Adrenal gland (tissue), 12 donors: Measurements from ENCODE around the gene REEP1. TPM values are rescaled to one million over a fixed set of nuclear protein-coding genes. Genes with fewer than 3 reads are reported as not detected.

Source experiments
- DNase-seq, 7 donors: peaks; one replicate each; pipeline ENCODE4 v3.0.0-alpha.2; 2019 to 2020
- H3K27ac ChIP-seq, 5 donors: fragments of 200-600 bp; sonication (generic) in 4 of 5; 1 replicate in 3 of 5; 2 replicates in 2 of 5; pipeline versions ENCODE4 v1.5.1 to v1.8.0; 2016 to 2020; ENCODE audit warnings: mild to moderate bottlenecking in 1 of 5
- H3K27me3 ChIP-seq: fragments of 200-600 bp; 2 replicates; pipeline ENCODE4 v1.8.0; 2021
- H3K36me3 ChIP-seq, 2 donors: fragments of 200-600 bp; replicated peaks in 1 of 2; 1 replicate in 1 of 2; 2 replicates in 1 of 2; pipeline versions ENCODE4 v1.5.1 to v1.8.0; 2018 to 2022
- H3K4me1 ChIP-seq, 2 donors: fragments of 200-600 bp; replicated peaks in 1 of 2; 1 replicate in 1 of 2; 2 replicates in 1 of 2; pipeline versions ENCODE4 v1.5.1 to v1.8.0; 2018 to 2021
- H3K4me3 ChIP-seq, 4 donors: fragments of 200-600 bp; sonication (generic) in 3 of 4; one replicate each; pipeline ENCODE4 v1.5.1; 2016 to 2018
- H3K9me3 ChIP-seq, 3 donors: fragments of 200-600 bp; sonication (generic) in 1 of 3; replicated peaks in 1 of 3; 1 replicate in 2 of 3; 2 replicates in 1 of 3; pipeline versions ENCODE4 v1.5.1 to v1.8.0; 2016 to 2021
- POLR2A ChIP-seq, 2 donors: fragments of 450-650 bp; IDR thresholded peaks; one replicate each; pipeline ENCODE4 v1.6.1; 2017; ENCODE audit warnings: antibody characterized with exemption in 2 of 2, mild to moderate bottlenecking in 2 of 2, moderate library complexity in 1 of 2
- WGBS, 4 donors: extraction: QIAGEN DNeasy Blood & Tissue Kit in 2 of 4; methylation state at CpG; one replicate each; pipeline versions ENCODE4 v1.1.5 to v1.1.7; 2013 to 2017; 5-methylcytosine and 5-hydroxymethylcytosine counted together
- intact Hi-C, 2 donors: fragments of 100-400 bp; cut with DNase I; formaldehyde crosslinking; loops; one replicate each; pipeline versions ENCODE4 v1.14.1 to v1.15.0; 2022 to 2023
- polyA plus RNA-seq, 3 donors: library from polyadenylated mRNA; stranded (reverse); fragments of 200-250 nt in 2 of 3; fragments of 350-450 nt in 1 of 3; fragmentation: Illumina TruSeq in 1 of 3; extraction: RNeasy Lipid Tissue Mini Kit (QIAGEN cat#74804) in 1 of 3; gene quantifications; one replicate each; pipeline ENCODE4 v1.2.3, GENCODE V29; 2013 to 2014
- total RNA-seq, 9 donors: library from RNA; depleted of rRNA in 4 of 9; stranded (reverse); fragments of >200 nt in 4 of 9; fragments of 120-200 nt in 1 of 9; fragmentation: NEBNext Ultra II Directional in 1 of 9; extraction: Animal tissue kit (Norgen Biotek cat#: 25700) in 1 of 9; gene quantifications; one replicate each; pipeline versions ENCODE4 v1.1.0 to v1.2.4, GENCODE V29; 2013 to 2023
- TF ChIP-seq, protein P1 (sequence below), 6 experiments: fragments of 450-650 bp in 4 of 6; fragments of 200-600 bp in 2 of 6; sonication (generic) in 1 of 6; IDR thresholded peaks; 1 replicate in 5 of 6; 2 replicates in 1 of 6; pipeline versions ENCODE4 v1.5.1 to v1.8.0; 2016 to 2021; ENCODE audit warnings: antibody characterized with exemption in 6 of 6, mild to moderate bottlenecking in 2 of 6, moderate library complexity in 1 of 6
- donor health status: healthy with polysubstance abuse.
- donor health status: Bipolar disorder and iron deficiency.
- donor health status: DM: yes; HTN: yes; CAD: no.
- donor health status: DM: no; HTN: no; CAD: no.
- donor health status: DM: no; HTN: no; CAD: no.
- donor health status: DM: yes; HTN: yes; CAD: no.

REEP1 gene
- total and polyA plus RNA-seq, 12 donors = 0.36 to 9.3 (median 3.1) TPM

GRCh38 chr2:86293612-86294011 is 43.8 kb downstream of the REEP1 start:
- WGBS, 4 donors = 36 to 58% (median 50%) methylated on average over 3 of the region's 3 CpGs
- no peaks in the 10 kb centered on the region for H3K9me3 ChIP-seq
- DNase-seq = no peak
- H3K4me3 ChIP-seq = no peak overlapping the region
- H3K27ac ChIP-seq = no peak overlapping the region
- TF ChIP-seq, protein P1, sequence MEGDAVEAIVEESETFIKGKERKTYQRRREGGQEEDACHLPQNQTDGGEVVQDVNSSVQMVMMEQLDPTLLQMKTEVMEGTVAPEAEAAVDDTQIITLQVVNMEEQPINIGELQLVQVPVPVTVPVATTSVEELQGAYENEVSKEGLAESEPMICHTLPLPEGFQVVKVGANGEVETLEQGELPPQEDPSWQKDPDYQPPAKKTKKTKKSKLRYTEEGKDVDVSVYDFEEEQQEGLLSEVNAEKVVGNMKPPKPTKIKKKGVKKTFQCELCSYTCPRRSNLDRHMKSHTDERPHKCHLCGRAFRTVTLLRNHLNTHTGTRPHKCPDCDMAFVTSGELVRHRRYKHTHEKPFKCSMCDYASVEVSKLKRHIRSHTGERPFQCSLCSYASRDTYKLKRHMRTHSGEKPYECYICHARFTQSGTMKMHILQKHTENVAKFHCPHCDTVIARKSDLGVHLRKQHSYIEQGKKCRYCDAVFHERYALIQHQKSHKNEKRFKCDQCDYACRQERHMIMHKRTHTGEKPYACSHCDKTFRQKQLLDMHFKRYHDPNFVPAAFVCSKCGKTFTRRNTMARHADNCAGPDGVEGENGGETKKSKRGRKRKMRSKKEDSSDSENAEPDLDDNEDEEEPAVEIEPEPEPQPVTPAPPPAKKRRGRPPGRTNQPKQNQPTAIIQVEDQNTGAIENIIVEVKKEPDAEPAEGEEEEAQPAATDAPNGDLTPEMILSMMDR (IDR thresholded peaks at IDR 0.05) = no peak
- no peak for TF ChIP-seq POLR2A (IDR thresholded peaks at IDR 0.05)
- H3K36me3 ChIP-seq = no peaks in the 10 kb centered on the region
- intact Hi-C loops = no loop called here
- H3K4me1 ChIP-seq = no peaks in the 10 kb centered on the region
- H3K27me3 ChIP-seq = no peaks in the 10 kb centered on the region

- TF ChIP-seq, protein P1 (IDR thresholded peaks at IDR 0.05) = no peak
- no peak for TF ChIP-seq POLR2A (IDR thresholded peaks at IDR 0.05)
- Histone ChIP-seq H3K4me1 (no peaks in the 10 kb centered on the region), H3K27ac (no peak overlapping the region), H3K27me3 (no peaks in the 10 kb centered on the region), H3K9me3 (no peaks in the 10 kb centered on the region), H3K36me3 (no peaks in the 10 kb centered on the region), H3K4me3 (no peak overlapping the region)
- peak in 1 of 7 donors; percentile 36 for DNase-seq
- intact Hi-C loops = no loop called here
- 80 to 90% (median 82%) methylated on average over 7 of the region's 7 CpGs for WGBS, 4 donors
Measured at GRCh38 chr2:86292571-86293515, 44.6 kb downstream of the REEP1 start.

GRCh38 chr2:86291328-86291662 is 46.1 kb downstream of the REEP1 start:
- no peak for TF ChIP-seq POLR2A (IDR thresholded peaks at IDR 0.05)
- TF ChIP-seq, protein P1 (IDR thresholded peaks at IDR 0.05) = no peak
- no peaks in the 10 kb centered on the region for H3K9me3 ChIP-seq
- no peak overlapping the region for H3K27ac ChIP-seq
- H3K4me3 ChIP-seq = no peak overlapping the region
- no peaks in the 10 kb centered on the region for H3K4me1 ChIP-seq
- 71 to 83% (median 75%) methylated on average over 4 of the region's 4 CpGs for WGBS, 4 donors
- no peaks in the 10 kb centered on the region for H3K36me3 ChIP-seq
- H3K27me3 ChIP-seq = no peaks in the 10 kb centered on the region
- intact Hi-C loops = no loop called here
- no peak for DNase-seq

- Histone ChIP-seq H3K36me3 (no peaks in the 10 kb centered on the region), H3K9me3 (no peaks in the 10 kb centered on the region), H3K27me3 (no peaks in the 10 kb centered on the region), H3K27ac (peak overlapping the region in 1 of 5 donors; percentile 32), H3K4me1 (no peaks in the 10 kb centered on the region), H3K4me3 (no peak overlapping the region)
- WGBS, 4 donors = 73 to 87% (median 77%) methylated on average over 4 to 5 of the region's 5 CpGs
- TF ChIP-seq, protein P1 (IDR thresholded peaks at IDR 0.05) = no peak
- no peak for TF ChIP-seq POLR2A (IDR thresholded peaks at IDR 0.05)
- DNase-seq = peak in 1 of 7 donors; percentile 64
- intact Hi-C loops = no loop called here
Measured at GRCh38 chr2:86290596-86291327, 46.7 kb downstream of the REEP1 start.
